Breast epithelium (tissue), 3 donors: ENCODE data around the gene PRPH2.

Experiments used
- POLR2A ChIP-seq: fragments of 450-650 bp; IDR thresholded peaks from one replicate; pipeline ENCODE4 v1.6.1; 2016; ENCODE audit warnings: antibody characterized with exemption, mild to moderate bottlenecking, moderate library complexity
- POLR2AphosphoS5 ChIP-seq, 3 donors: sonication (generic); formaldehyde crosslinking; IDR thresholded peaks; one replicate each; pipeline ENCODE4 v1.6.1; 2017; ENCODE audit warnings: antibody characterized with exemption in 3 of 3
- TF ChIP-seq, protein P1 (sequence below), 3 donors: fragments of 450-650 bp; IDR thresholded peaks; one replicate each; pipeline ENCODE4 v1.5.1; 2016 to 2017; ENCODE audit warnings: antibody characterized with exemption in 3 of 3, mild to moderate bottlenecking in 3 of 3, moderate library complexity in 3 of 3

DNA sequence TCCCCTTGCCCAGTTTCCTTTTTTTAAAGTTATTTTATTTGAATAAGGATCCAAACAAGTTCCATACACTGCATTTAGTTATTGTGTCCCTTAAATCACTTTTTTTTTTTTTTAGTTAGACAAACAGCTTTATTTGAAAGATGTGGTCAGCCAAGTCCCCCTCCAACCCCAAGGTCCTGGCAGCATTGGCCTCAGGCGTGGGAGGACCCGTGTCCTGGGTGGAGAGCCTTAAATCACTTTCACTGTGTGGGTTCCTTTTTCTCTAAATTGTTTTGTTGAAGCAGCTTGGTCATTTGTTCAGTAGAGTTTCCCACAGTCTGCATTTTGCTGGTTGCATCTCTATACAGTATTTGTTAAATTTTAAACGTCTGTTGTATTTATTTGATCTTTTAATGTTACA, 28.7 kb upstream of the PRPH2 start:
- no peak for TF ChIP-seq POLR2AphosphoS5 (IDR thresholded peaks at IDR 0.05)
- TF ChIP-seq, protein P1, sequence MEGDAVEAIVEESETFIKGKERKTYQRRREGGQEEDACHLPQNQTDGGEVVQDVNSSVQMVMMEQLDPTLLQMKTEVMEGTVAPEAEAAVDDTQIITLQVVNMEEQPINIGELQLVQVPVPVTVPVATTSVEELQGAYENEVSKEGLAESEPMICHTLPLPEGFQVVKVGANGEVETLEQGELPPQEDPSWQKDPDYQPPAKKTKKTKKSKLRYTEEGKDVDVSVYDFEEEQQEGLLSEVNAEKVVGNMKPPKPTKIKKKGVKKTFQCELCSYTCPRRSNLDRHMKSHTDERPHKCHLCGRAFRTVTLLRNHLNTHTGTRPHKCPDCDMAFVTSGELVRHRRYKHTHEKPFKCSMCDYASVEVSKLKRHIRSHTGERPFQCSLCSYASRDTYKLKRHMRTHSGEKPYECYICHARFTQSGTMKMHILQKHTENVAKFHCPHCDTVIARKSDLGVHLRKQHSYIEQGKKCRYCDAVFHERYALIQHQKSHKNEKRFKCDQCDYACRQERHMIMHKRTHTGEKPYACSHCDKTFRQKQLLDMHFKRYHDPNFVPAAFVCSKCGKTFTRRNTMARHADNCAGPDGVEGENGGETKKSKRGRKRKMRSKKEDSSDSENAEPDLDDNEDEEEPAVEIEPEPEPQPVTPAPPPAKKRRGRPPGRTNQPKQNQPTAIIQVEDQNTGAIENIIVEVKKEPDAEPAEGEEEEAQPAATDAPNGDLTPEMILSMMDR (IDR thresholded peaks at IDR 0.05): no peak
- no peak for TF ChIP-seq POLR2A
